H9 (cell line): ENCODE data around the gene DSP. TPM values are rescaled to one million over a fixed set of nuclear protein-coding genes. Genes with fewer than 3 reads are reported as not detected.

Experiments used
- DNase-seq: peaks from one replicate; pipeline ENCODE4 v3.0.0-alpha.2; 2017
- H2AFZ ChIP-seq: one replicate; pipeline ENCODE4 v1.6.1; 2013; ENCODE audit warnings: mild to moderate bottlenecking, low read length, control low read depth, moderate library complexity
- H2AK5ac ChIP-seq: 2 replicates; pipeline ENCODE4 v1.6.1; 2013; ENCODE audit warnings: low read length, control low read depth, mixed read lengths; ENCODE audit not compliant: insufficient read length
- H2BK120ac ChIP-seq: one replicate; pipeline ENCODE4 v1.6.1; 2013; ENCODE audit warnings: low read depth, mild to moderate bottlenecking, low read length, control low read depth, inconsistent platforms; ENCODE audit not compliant: poor library complexity, severe bottlenecking
- H2BK12ac ChIP-seq: 2 replicates; pipeline ENCODE4 v1.6.1; 2013; ENCODE audit warnings: low read length, control low read depth, mixed read lengths, low read depth; ENCODE audit not compliant: insufficient read length
- H2BK15ac ChIP-seq: 2 replicates; pipeline ENCODE4 v1.6.1; 2013; ENCODE audit warnings: low read depth, low read length, control low read depth
- H2BK20ac ChIP-seq: one replicate; pipeline ENCODE4 v1.6.1; 2013; ENCODE audit warnings: low read depth, mild to moderate bottlenecking, low read length, control low read depth, inconsistent platforms; ENCODE audit not compliant: poor library complexity, severe bottlenecking
- H2BK5ac ChIP-seq: 2 replicates; pipeline ENCODE4 v1.6.1; 2013; ENCODE audit warnings: low read length, control low read depth, mixed read lengths; ENCODE audit not compliant: insufficient read length
- H3K14ac ChIP-seq: 2 replicates; pipeline ENCODE4 v1.6.1; 2013; ENCODE audit warnings: low read length, control low read depth; ENCODE audit not compliant: insufficient read depth
- H3K18ac ChIP-seq: 2 replicates; pipeline ENCODE4 v1.6.1; 2013; ENCODE audit warnings: low read depth, mild to moderate bottlenecking, mixed read lengths, low read length, control low read depth; ENCODE audit not compliant: insufficient read length
- H3K23ac ChIP-seq: 2 replicates; pipeline ENCODE4 v1.6.1; 2013; ENCODE audit warnings: low read length, control low read depth, mixed read lengths, low read depth; ENCODE audit not compliant: insufficient read length
- H3K23me2 ChIP-seq: 2 replicates; pipeline ENCODE4 v1.6.1; 2013; ENCODE audit warnings: low read depth, mild to moderate bottlenecking, mixed read lengths, low read length, control low read depth; ENCODE audit not compliant: insufficient read length, poor library complexity, severe bottlenecking
- H3K27ac ChIP-seq: 2 replicates; pipeline ENCODE4 v1.5.1; 2013; ENCODE audit warnings: low read length, control low read depth, mixed read lengths, low read depth; ENCODE audit not compliant: insufficient read length
- H3K27me3 ChIP-seq: 2 replicates; pipeline ENCODE4 v1.6.1; 2013; ENCODE audit warnings: low read length, control low read depth, inconsistent platforms; ENCODE audit not compliant: insufficient read depth
- H3K4ac ChIP-seq: 2 replicates; pipeline ENCODE4 v1.6.1; 2013; ENCODE audit warnings: low read depth, mild to moderate bottlenecking, control low read depth, inconsistent platforms, low read length, moderate library complexity
- H3K4me1 ChIP-seq: 2 replicates; pipeline ENCODE4 v1.6.1; 2013; ENCODE audit warnings: low read length, control low read depth, inconsistent platforms; ENCODE audit not compliant: insufficient read depth
- H3K4me2 ChIP-seq: 2 replicates; pipeline ENCODE4 v1.6.1; 2013; ENCODE audit warnings: low read length, control low read depth, mixed read lengths; ENCODE audit not compliant: insufficient read length, insufficient read depth
- H3K56ac ChIP-seq: 2 replicates; pipeline ENCODE4 v1.6.1; 2013; ENCODE audit warnings: low read depth, mild to moderate bottlenecking, mixed read lengths, low read length, control low read depth; ENCODE audit not compliant: insufficient read length
- H3K79me1 ChIP-seq: 2 replicates; pipeline ENCODE4 v1.6.1; 2013; ENCODE audit warnings: low read depth, mild to moderate bottlenecking, moderate library complexity, low read length, control low read depth, inconsistent platforms; ENCODE audit not compliant: insufficient read depth, poor library complexity, severe bottlenecking
- H3K79me2 ChIP-seq: 2 replicates; pipeline ENCODE4 v1.6.1; 2013; ENCODE audit warnings: low read length, control low read depth, inconsistent platforms; ENCODE audit not compliant: insufficient read depth
- H3K9ac ChIP-seq: 2 replicates; pipeline ENCODE4 v1.6.1; 2013; ENCODE audit warnings: low read length, control low read depth, mixed read lengths; ENCODE audit not compliant: insufficient read length; ENCODE audit errors: extremely low read depth
- H3K9me3 ChIP-seq: one replicate; pipeline ENCODE4 v1.6.1; 2013; ENCODE audit warnings: low read depth, low read length, inconsistent platforms; ENCODE audit not compliant: control insufficient read depth
- H3T11ph ChIP-seq: one replicate; pipeline ENCODE4 v1.6.1; 2013; ENCODE audit warnings: mild to moderate bottlenecking, low read length, control low read depth, inconsistent platforms
- H4K20me1 ChIP-seq: one replicate; pipeline ENCODE4 v1.6.1; 2013; ENCODE audit not compliant: control insufficient read depth, insufficient read length, insufficient read depth
- H4K5ac ChIP-seq: 2 replicates; pipeline ENCODE4 v1.6.1; 2013; ENCODE audit warnings: low read depth, mild to moderate bottlenecking, mixed read lengths, low read length, control low read depth; ENCODE audit not compliant: insufficient read length
- H4K8ac ChIP-seq: replicated peaks from 2 replicates; pipeline ENCODE4 v1.6.1; 2013; ENCODE audit warnings: low read length, control low read depth, mixed read lengths, low read depth; ENCODE audit not compliant: insufficient read length
- H4K91ac ChIP-seq: 2 replicates; pipeline ENCODE4 v1.6.1; 2013; ENCODE audit warnings: low read depth, mild to moderate bottlenecking, moderate library complexity, mixed read lengths, low read length, control low read depth; ENCODE audit not compliant: insufficient read length
- H3K27ac Mint-ChIP-seq, 3 experiments: 2 replicates in 2 of 3; 3 replicates in 1 of 3; pipeline ENCODE4 v1.8.0; 2020 to 2021; ENCODE audit warnings: mixed read lengths in 3 of 3, mild to moderate bottlenecking in 1 of 3, moderate library complexity in 1 of 3
- H3K27me3 Mint-ChIP-seq: 2 replicates; pipeline ENCODE4 v1.8.0; 2021; ENCODE audit warnings: low read depth, mild to moderate bottlenecking, moderate library complexity, mixed read lengths
- H3K36me3 Mint-ChIP-seq, 3 experiments: 2 replicates in 2 of 3; 3 replicates in 1 of 3; pipeline ENCODE4 v1.8.0; 2020 to 2021; ENCODE audit warnings: low read depth in 3 of 3, mixed read lengths in 3 of 3; ENCODE audit not compliant: insufficient read depth in 1 of 3
- H3K4me1 Mint-ChIP-seq, 2 experiments: 2 replicates each; pipeline ENCODE4 v1.8.0; 2020; ENCODE audit warnings: mixed read lengths in 2 of 2
- H3K4me3 Mint-ChIP-seq, 2 experiments: 2 replicates in 1 of 2; 3 replicates in 1 of 2; pipeline ENCODE4 v1.8.0; 2020 to 2021; ENCODE audit warnings: mild to moderate bottlenecking in 2 of 2, mixed read lengths in 2 of 2, moderate library complexity in 1 of 2
- H3K9me3 Mint-ChIP-seq, 2 experiments: 2 replicates in 1 of 2; 3 replicates in 1 of 2; pipeline ENCODE4 v1.8.0; 2020; ENCODE audit warnings: mild to moderate bottlenecking in 2 of 2, mixed read lengths in 2 of 2, moderate library complexity in 1 of 2
- WGBS: extraction: QIAGEN DNeasy Blood & Tissue Kit; methylation state at CpG from one replicate; pipeline ENCODE4 v1.1.7; 2013; ENCODE audit warnings: missing lambda C conversion rate, low lambda C conversion rate, mixed read lengths; ENCODE audit not compliant: insufficient read length; ENCODE audit errors: extremely low coverage; 5-methylcytosine and 5-hydroxymethylcytosine counted together
- total RNA-seq: library from RNA; stranded (reverse); gene quantifications from 2 replicates; pipeline ENCODE4 v1.2.1, GENCODE V29; 2021
- TF ChIP-seq, protein P1 (sequence below): fragments of 200-600 bp; sonication (generic); conservative IDR thresholded peaks from 3 replicates; pipeline ENCODE4 v1.8.0; 2021; ENCODE audit warnings: antibody characterized with exemption, mild to moderate bottlenecking

Gene DSP
- total RNA-seq, 1 experiment from 2014 or later: 48.9 TPM

DNA sequence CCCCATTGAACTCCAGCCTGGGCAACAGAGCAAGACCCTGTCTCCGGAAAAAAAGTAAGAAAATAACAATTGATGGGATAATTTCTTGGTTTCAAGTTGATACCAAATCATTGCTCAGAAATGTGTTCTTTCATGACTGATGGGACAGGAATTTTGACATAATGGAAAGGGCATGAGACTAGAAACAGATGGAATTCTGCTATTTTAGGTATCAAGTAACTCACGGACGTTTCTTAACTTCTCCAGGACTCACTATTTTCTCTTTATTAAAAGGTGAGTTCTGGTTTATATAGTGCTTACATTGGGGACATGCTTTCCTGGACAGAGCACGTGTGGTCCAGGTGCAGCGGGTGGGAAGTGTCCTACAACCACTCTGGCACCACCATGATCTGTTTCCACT lies 6.0 kb upstream of the DSP start:
- Histone ChIP-seq H4K20me1 (no peaks in the 10 kb centered on the region), H3K9ac (no peak overlapping the region), H3K79me1 (no peaks in the 10 kb centered on the region), H3K4me2 (no peak overlapping the region), H3K9me3 (no peaks in the 10 kb centered on the region), H4K91ac (no peak overlapping the region), H3K18ac (no peak overlapping the region), H2AK5ac (no peak overlapping the region), H2BK5ac (no peak overlapping the region), H3K4ac (no peak overlapping the region), H3K4me1 (no peaks in the 10 kb centered on the region; the same call in 1 of the 2 replicates), H2BK20ac (no peak overlapping the region), H3K23ac (no peak overlapping the region), H3K23me2 (no peaks in the 10 kb centered on the region), H2BK120ac (no peak overlapping the region), H3K27ac (no peak overlapping the region), H4K8ac (no peak overlapping the region), H3T11ph (no peak overlapping the region), H4K5ac (no peak overlapping the region), H3K56ac (no peak overlapping the region), H2AFZ (no peak overlapping the region), H3K14ac (no peak overlapping the region), H2BK12ac (no peak overlapping the region), H2BK15ac (no peak overlapping the region), H3K79me2 (no peaks in the 10 kb centered on the region), H3K27me3 (peaks cover 2% of the 10 kb centered on the region; the same call in 1 of the 2 replicates)
- DNase-seq: no peak
- Mint-ChIP-seq H3K4me3 (no peak overlapping the region), H3K27me3 (peaks cover 48% of the 10 kb centered on the region), H3K9me3 (peaks cover 0 to 4% of the 10 kb centered on the region in 2 experiments; a peak in 2 of 5 replicates), H3K27ac (no peak overlapping the region), H3K36me3 (no peaks in the 10 kb centered on the region), H3K4me1 (peaks cover 20 to 23% of the 10 kb centered on the region in 2 experiments)
- TF ChIP-seq, protein P1, sequence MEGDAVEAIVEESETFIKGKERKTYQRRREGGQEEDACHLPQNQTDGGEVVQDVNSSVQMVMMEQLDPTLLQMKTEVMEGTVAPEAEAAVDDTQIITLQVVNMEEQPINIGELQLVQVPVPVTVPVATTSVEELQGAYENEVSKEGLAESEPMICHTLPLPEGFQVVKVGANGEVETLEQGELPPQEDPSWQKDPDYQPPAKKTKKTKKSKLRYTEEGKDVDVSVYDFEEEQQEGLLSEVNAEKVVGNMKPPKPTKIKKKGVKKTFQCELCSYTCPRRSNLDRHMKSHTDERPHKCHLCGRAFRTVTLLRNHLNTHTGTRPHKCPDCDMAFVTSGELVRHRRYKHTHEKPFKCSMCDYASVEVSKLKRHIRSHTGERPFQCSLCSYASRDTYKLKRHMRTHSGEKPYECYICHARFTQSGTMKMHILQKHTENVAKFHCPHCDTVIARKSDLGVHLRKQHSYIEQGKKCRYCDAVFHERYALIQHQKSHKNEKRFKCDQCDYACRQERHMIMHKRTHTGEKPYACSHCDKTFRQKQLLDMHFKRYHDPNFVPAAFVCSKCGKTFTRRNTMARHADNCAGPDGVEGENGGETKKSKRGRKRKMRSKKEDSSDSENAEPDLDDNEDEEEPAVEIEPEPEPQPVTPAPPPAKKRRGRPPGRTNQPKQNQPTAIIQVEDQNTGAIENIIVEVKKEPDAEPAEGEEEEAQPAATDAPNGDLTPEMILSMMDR: no peak
- WGBS: no CpG with 5 or more reads among the region's 5 CpGs
